Dermis blood vessel endothelial cell (primary cell): Measurements from ENCODE around the gene FUNDC1. TPM values are rescaled to one million over a fixed set of nuclear protein-coding genes. Genes with fewer than 3 reads are reported as not detected.
A peak's percentile ranks its signal among the peaks of the same experiment; 100 is the strongest.

Experiments used
- DNase-seq: peaks from one replicate; pipeline ENCODE4 v3.0.0; 2010
- total RNA-seq: library from RNA; depleted of rRNA; stranded (reverse); fragments of >200 nt; gene quantifications from 2 replicates; pipeline ENCODE4 v1.2.3, GENCODE V29; 2014

The FUNDC1 gene
- 9.9 and 10.2 TPM in 2 replicates for total RNA-seq

- DNase-seq, result peak; percentile 92
These were observed at the start of gene FUNDC1 for GRCh38 chrX:44542567-44543325. Gene FUNDC1 (minus strand): TSS chrX:44542859. CDS start chrX:44542832, 27 bp downstream.

GRCh38 chrX:44585866-44586265 is 43.2 kb upstream of the FUNDC1 start:
- no peak for DNase-seq

GRCh38 chrX:44580466-44580865 is 37.8 kb upstream of the FUNDC1 start:
- DNase-seq, result no peak

- DNase-seq, result no peak
These were observed 29.8 kb upstream of the FUNDC1 start for GRCh38 chrX:44572340-44572938.

GRCh38 chrX:44570522-44570921 is 27.9 kb upstream of the FUNDC1 start:
- DNase-seq, result peak; percentile 1

GRCh38 chrX:44569122-44569521 is 26.5 kb upstream of the FUNDC1 start:
- no peak for DNase-seq

- DNase-seq, result no peak
These were observed 25.5 kb upstream of the FUNDC1 start for GRCh38 chrX:44568196-44568595.

GRCh38 chrX:44561896-44562295 is 19.2 kb upstream of the FUNDC1 start:
- peak; percentile 30 for DNase-seq

- DNase-seq, result no peak
These were observed 7.9 kb upstream of the FUNDC1 start for GRCh38 chrX:44550563-44550962.

- peak; percentile 2 for DNase-seq
These were observed 2.8 kb upstream of the FUNDC1 start for GRCh38 chrX:44545454-44545853.

GRCh38 chrX:44544036-44544435 is 1.4 kb upstream of the FUNDC1 start:
- DNase-seq, result no peak

- no peak for DNase-seq
These were observed 6.5 kb downstream of the FUNDC1 start for GRCh38 chrX:44536198-44536597.

- no peak for DNase-seq
These were observed 13.3 kb downstream of the FUNDC1 start for GRCh38 chrX:44529310-44529709.

GRCh38 chrX:44514272-44514671 is 28.4 kb downstream of the FUNDC1 start:
- DNase-seq, result no peak

- no peak for DNase-seq
These were observed 35.4 kb downstream of the FUNDC1 start for GRCh38 chrX:44507292-44507691.

- DNase-seq, result no peak
These were observed 36.0 kb downstream of the FUNDC1 start for GRCh38 chrX:44506678-44507077.

- no peak for DNase-seq
These were observed 39.1 kb downstream of the FUNDC1 start for GRCh38 chrX:44503560-44503959.

- no peak for DNase-seq
These were observed 47.6 kb downstream of the FUNDC1 start for GRCh38 chrX:44495091-44495490.

- DNase-seq, result no peak
These were observed 48.3 kb downstream of the FUNDC1 start for GRCh38 chrX:44494357-44494756.

GRCh38 chrX:44489515-44489914 is 53.1 kb downstream of the FUNDC1 start:
- DNase-seq, result no peak

- DNase-seq, result no peak
These were observed 58.0 kb downstream of the FUNDC1 start for GRCh38 chrX:44484607-44485146.

GRCh38 chrX:44483965-44484606 is 58.6 kb downstream of the FUNDC1 start:
- DNase-seq, result no peak

- no peak for DNase-seq
These were observed 60.1 kb downstream of the FUNDC1 start for GRCh38 chrX:44482575-44482974.

GRCh38 chrX:44480591-44480990 is 62.1 kb downstream of the FUNDC1 start:
- no peak for DNase-seq
